GM23338 (cell line): ENCODE results near the gene MAST4. TPM values are rescaled to one million over a fixed set of nuclear protein-coding genes. Genes with fewer than 3 reads are reported as not detected.

Source experiments
- ATAC-seq: fragments of 200-7000 bp; cut with Tn5 transposase; 3 replicates; pipeline ENCODE4 v1.9.1; 2020
- DNase-seq: peaks from one replicate; pipeline ENCODE4 v3.0.0-alpha.2; 2015; ENCODE audit warnings: low spot score
- H2AFZ ChIP-seq: fragments of 200-600 bp; sonication (generic); 2 replicates; pipeline ENCODE4 v1.8.0; 2016; ENCODE audit warnings: antibody characterized with exemption, mild to moderate bottlenecking, moderate library complexity
- H3F3A ChIP-seq: fragments of 200-600 bp; sonication (generic); replicated peaks from 2 replicates; pipeline ENCODE4 v1.8.0; 2017; ENCODE audit warnings: antibody characterized with exemption, mixed run types, low read depth
- H3K27ac ChIP-seq: fragments of 200-600 bp; sonication (generic); 2 replicates; pipeline ENCODE4 v1.6.1; 2016; ENCODE audit warnings: low read depth
- H3K27me3 ChIP-seq: fragments of 200-600 bp; sonication (generic); 2 replicates; pipeline ENCODE4 v1.8.0; 2016; ENCODE audit warnings: mild to moderate bottlenecking, mixed run types, moderate library complexity; ENCODE audit not compliant: insufficient read depth
- H3K36me3 ChIP-seq: fragments of 200-600 bp; sonication (generic); 2 replicates; pipeline ENCODE4 v1.8.0; 2016; ENCODE audit warnings: mild to moderate bottlenecking; ENCODE audit not compliant: insufficient read depth
- H3K4me1 ChIP-seq: fragments of 200-600 bp; sonication (generic); 2 replicates; pipeline ENCODE4 v1.8.0; 2016; ENCODE audit warnings: mild to moderate bottlenecking, moderate library complexity; ENCODE audit not compliant: insufficient read depth
- H3K4me2 ChIP-seq: fragments of 200-600 bp; sonication (generic); 2 replicates; pipeline ENCODE4 v1.7.1; 2017; ENCODE audit warnings: mixed run types
- H3K4me3 ChIP-seq: fragments of 200-600 bp; sonication (generic); 2 replicates; pipeline ENCODE4 v1.6.1; 2016; ENCODE audit warnings: mixed run types
- H3K79me2 ChIP-seq: fragments of 200-600 bp; sonication (generic); replicated peaks from 2 replicates; pipeline ENCODE4 v1.8.0; 2017; ENCODE audit warnings: mild to moderate bottlenecking; ENCODE audit not compliant: insufficient read depth
- H3K9me2 ChIP-seq: fragments of 200-600 bp; sonication (generic); 2 replicates; pipeline ENCODE4 v1.8.0; 2017; ENCODE audit not compliant: insufficient read depth
- H4K20me1 ChIP-seq: fragments of 200-600 bp; sonication (generic); replicated peaks from 2 replicates; pipeline ENCODE4 v1.8.0; 2017; ENCODE audit warnings: mild to moderate bottlenecking; ENCODE audit not compliant: insufficient read depth
- H3K27ac Mint-ChIP-seq: 2 replicates; pipeline ENCODE4 v1.8.0; 2020; ENCODE audit warnings: inconsistent platforms, mild to moderate bottlenecking, moderate library complexity, mixed read lengths
- H3K27me3 Mint-ChIP-seq: 3 replicates; pipeline ENCODE4 v1.8.0; 2022; ENCODE audit warnings: low read depth, mild to moderate bottlenecking, moderate library complexity, mixed read lengths, inconsistent platforms; ENCODE audit not compliant: insufficient read depth, poor library complexity
- H3K36me3 Mint-ChIP-seq: 3 replicates; pipeline ENCODE4 v1.8.0; 2021; ENCODE audit warnings: low read depth, mild to moderate bottlenecking, inconsistent platforms, moderate library complexity, mixed read lengths
- H3K4me1 Mint-ChIP-seq: 3 replicates; pipeline ENCODE4 v1.8.0; 2020; ENCODE audit warnings: mild to moderate bottlenecking, inconsistent platforms, mixed read lengths
- H3K4me3 Mint-ChIP-seq: 3 replicates; pipeline ENCODE4 v1.8.0; 2021; ENCODE audit warnings: moderate library complexity, mild to moderate bottlenecking, inconsistent platforms, mixed read lengths
- H3K9me3 Mint-ChIP-seq: 3 replicates; pipeline ENCODE4 v1.8.0; 2020; ENCODE audit warnings: moderate library complexity, mild to moderate bottlenecking, inconsistent platforms, mixed read lengths
- CREB1 ChIP-seq: fragments of 250-450 bp; sonication (Bioruptor Pico); IDR thresholded peaks from 2 replicates; pipeline ENCODE4 v1.5.0; 2020; ENCODE audit warnings: low read depth, mild to moderate bottlenecking, moderate library complexity
- EZH2 ChIP-seq: fragments of 200-600 bp; sonication (generic); IDR thresholded peaks from one replicate; pipeline ENCODE4 v1.8.0; 2017; ENCODE audit warnings: antibody characterized with exemption, mild to moderate bottlenecking, low read depth; ENCODE audit not compliant: unreplicated experiment
- EZH2phosphoT487 ChIP-seq: fragments of 200-600 bp; sonication (generic); IDR thresholded peaks from one replicate; pipeline ENCODE4 v1.8.1; 2018; ENCODE audit warnings: antibody characterized with exemption; ENCODE audit not compliant: unreplicated experiment
- JUNB ChIP-seq: IDR thresholded peaks from one replicate; pipeline ENCODE4 v1.6.1; 2016; ENCODE audit warnings: antibody characterized with exemption; ENCODE audit not compliant: unreplicated experiment
- POLR2AphosphoS5 ChIP-seq: IDR thresholded peaks from 2 replicates; pipeline ENCODE4 v1.6.1; 2016; ENCODE audit warnings: antibody characterized with exemption, low read depth
- STAT1 ChIP-seq: IDR thresholded peaks from one replicate; pipeline ENCODE4 v1.6.1; 2016; ENCODE audit warnings: antibody characterized with exemption; ENCODE audit not compliant: unreplicated experiment
- ZNF114 ChIP-seq: fragments of 250-450 bp; sonication (Bioruptor Pico); IDR thresholded peaks from 2 replicates; pipeline ENCODE4 v1.5.0; 2020; ENCODE audit warnings: mild to moderate bottlenecking, moderate library complexity
- ZNF331 ChIP-seq: fragments of 250-450 bp; sonication (Bioruptor Pico); IDR thresholded peaks from 2 replicates; pipeline ENCODE4 v1.5.0; 2020; ENCODE audit warnings: low read depth, mild to moderate bottlenecking, moderate library complexity
- polyA plus RNA-seq: library from polyadenylated mRNA; unstranded; fragments of >200 nt; fragmentation: Nextera tagmentation; extraction: Ambion mirVana; gene quantifications from 2 replicates; pipeline ENCODE4 v1.2.1, GENCODE V29; 2016
- total RNA-seq: library from RNA; depleted of rRNA; stranded (reverse); fragments of >200 nt; shearing (Covaris generic); gene quantifications from 2 replicates; pipeline ENCODE4 v1.2.3, GENCODE V29; 2014
- TF ChIP-seq, protein P1 (sequence below): fragments of 250-450 bp; sonication (Bioruptor Pico); IDR thresholded peaks from 2 replicates; pipeline ENCODE4 v1.5.0; 2020; ENCODE audit warnings: mild to moderate bottlenecking, moderate library complexity
- TF ChIP-seq, protein P2 (sequence below), 2 experiments: fragments of 200-600 bp in 1 of 2; sonication (generic) in 1 of 2; conservative IDR thresholded peaks; 2 replicates each; pipeline versions ENCODE4 v1.5.1 to v1.6.1; 2016 to 2017; ENCODE audit warnings: antibody characterized with exemption in 2 of 2, low read depth in 2 of 2, mild to moderate bottlenecking in 2 of 2, moderate library complexity in 1 of 2
- TF ChIP-seq, protein P3 (sequence below): IDR thresholded peaks from one replicate; pipeline ENCODE4 v1.6.1; 2018; ENCODE audit warnings: antibody characterized with exemption; ENCODE audit not compliant: unreplicated experiment

The MAST4 gene
- total and polyA plus RNA-seq, 2 experiments from 2014 or later, result 3.6 to 8.5 TPM

DNA sequence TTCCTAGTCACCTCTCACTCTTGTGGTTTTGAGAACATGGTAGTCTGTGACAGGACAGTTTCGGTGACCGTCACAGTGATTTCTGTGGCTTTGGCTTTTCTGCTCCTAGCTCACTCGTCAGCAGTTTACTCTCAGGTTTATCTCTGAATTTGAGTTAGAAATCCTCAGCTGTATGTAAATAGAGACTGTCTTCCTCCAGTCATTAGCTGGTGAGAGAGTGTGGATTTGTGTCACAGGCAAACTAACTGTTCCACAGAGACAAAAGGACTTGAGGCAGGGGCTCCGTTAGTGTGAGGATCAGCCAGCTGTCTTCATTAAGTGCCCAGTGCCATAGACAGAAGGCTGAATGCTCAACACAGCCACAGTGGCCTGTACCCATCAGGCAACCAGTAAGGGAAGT is 469.0 kb downstream of the MAST4 start:
- H2AFZ ChIP-seq, result no peak overlapping the region
- H3K79me2 ChIP-seq, result no peaks in the 10 kb centered on the region
- H3K27ac Mint-ChIP-seq, result no peak overlapping the region
- H3K4me1 ChIP-seq, result peaks cover 10% of the 10 kb centered on the region
- H3K36me3 ChIP-seq, result no peaks in the 10 kb centered on the region
- H4K20me1 ChIP-seq, result no peaks in the 10 kb centered on the region
- H3F3A ChIP-seq, result no peaks in the 10 kb centered on the region
- no peak overlapping the region for H3K4me3 ChIP-seq
- H3K4me1 Mint-ChIP-seq, result peaks cover 26% of the 10 kb centered on the region
- H3K4me2 ChIP-seq, result no peak overlapping the region
- no peaks in the 10 kb centered on the region for H3K9me3 Mint-ChIP-seq
- H3K27me3 Mint-ChIP-seq, result peaks cover 6% of the 10 kb centered on the region
- no peak for DNase-seq
- H3K4me3 Mint-ChIP-seq, result no peak overlapping the region
- H3K27ac ChIP-seq, result no peak overlapping the region
- H3K36me3 Mint-ChIP-seq, result no peaks in the 10 kb centered on the region
- no peaks in the 10 kb centered on the region for H3K27me3 ChIP-seq
- H3K9me2 ChIP-seq, result peaks cover 11% of the 10 kb centered on the region
- TF ChIP-seq CREB1 (no peak), ZNF331 (no peak), EZH2 (no peak), EZH2phosphoT487 (no peak), JUNB (no peak), ZNF114 (no peak), STAT1 (no peak), POLR2AphosphoS5 (no peak)
- TF ChIP-seq, protein P1, sequence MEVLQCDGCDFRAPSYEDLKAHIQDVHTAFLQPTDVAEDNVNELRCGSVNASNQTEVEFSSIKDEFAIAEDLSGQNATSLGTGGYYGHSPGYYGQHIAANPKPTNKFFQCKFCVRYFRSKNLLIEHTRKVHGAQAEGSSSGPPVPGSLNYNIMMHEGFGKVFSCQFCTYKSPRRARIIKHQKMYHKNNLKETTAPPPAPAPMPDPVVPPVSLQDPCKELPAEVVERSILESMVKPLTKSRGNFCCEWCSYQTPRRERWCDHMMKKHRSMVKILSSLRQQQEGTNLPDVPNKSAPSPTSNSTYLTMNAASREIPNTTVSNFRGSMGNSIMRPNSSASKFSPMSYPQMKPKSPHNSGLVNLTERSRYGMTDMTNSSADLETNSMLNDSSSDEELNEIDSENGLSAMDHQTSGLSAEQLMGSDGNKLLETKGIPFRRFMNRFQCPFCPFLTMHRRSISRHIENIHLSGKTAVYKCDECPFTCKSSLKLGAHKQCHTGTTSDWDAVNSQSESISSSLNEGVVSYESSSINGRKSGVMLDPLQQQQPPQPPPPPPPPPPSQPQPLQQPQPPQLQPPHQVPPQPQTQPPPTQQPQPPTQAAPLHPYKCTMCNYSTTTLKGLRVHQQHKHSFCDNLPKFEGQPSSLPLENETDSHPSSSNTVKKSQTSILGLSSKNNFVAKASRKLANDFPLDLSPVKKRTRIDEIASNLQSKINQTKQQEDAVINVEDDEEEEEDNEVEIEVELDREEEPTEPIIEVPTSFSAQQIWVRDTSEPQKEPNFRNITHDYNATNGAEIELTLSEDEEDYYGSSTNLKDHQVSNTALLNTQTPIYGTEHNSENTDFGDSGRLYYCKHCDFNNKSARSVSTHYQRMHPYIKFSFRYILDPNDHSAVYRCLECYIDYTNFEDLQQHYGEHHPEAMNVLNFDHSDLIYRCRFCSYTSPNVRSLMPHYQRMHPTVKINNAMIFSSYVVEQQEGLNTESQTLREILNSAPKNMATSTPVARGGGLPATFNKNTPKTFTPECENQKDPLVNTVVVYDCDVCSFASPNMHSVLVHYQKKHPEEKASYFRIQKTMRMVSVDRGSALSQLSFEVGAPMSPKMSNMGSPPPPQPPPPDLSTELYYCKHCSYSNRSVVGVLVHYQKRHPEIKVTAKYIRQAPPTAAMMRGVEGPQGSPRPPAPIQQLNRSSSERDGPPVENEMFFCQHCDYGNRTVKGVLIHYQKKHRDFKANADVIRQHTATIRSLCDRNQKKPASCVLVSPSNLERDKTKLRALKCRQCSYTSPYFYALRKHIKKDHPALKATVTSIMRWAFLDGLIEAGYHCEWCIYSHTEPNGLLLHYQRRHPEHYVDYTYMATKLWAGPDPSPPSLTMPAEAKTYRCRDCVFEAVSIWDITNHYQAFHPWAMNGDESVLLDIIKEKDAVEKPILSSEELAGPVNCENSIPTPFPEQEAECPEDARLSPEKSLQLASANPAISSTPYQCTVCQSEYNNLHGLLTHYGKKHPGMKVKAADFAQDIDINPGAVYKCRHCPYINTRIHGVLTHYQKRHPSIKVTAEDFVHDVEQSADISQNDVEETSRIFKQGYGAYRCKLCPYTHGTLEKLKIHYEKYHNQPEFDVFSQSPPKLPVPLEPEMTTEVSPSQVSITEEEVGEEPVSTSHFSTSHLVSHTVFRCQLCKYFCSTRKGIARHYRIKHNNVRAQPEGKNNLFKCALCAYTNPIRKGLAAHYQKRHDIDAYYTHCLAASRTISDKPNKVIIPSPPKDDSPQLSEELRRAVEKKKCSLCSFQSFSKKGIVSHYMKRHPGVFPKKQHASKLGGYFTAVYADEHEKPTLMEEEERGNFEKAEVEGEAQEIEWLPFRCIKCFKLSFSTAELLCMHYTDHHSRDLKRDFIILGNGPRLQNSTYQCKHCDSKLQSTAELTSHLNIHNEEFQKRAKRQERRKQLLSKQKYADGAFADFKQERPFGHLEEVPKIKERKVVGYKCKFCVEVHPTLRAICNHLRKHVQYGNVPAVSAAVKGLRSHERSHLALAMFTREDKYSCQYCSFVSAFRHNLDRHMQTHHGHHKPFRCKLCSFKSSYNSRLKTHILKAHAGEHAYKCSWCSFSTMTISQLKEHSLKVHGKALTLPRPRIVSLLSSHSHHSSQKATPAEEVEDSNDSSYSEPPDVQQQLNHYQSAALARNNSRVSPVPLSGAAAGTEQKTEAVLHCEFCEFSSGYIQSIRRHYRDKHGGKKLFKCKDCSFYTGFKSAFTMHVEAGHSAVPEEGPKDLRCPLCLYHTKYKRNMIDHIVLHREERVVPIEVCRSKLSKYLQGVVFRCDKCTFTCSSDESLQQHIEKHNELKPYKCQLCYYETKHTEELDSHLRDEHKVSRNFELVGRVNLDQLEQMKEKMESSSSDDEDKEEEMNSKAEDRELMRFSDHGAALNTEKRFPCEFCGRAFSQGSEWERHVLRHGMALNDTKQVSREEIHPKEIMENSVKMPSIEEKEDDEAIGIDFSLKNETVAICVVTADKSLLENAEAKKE, result no peak
- TF ChIP-seq, protein P2, sequence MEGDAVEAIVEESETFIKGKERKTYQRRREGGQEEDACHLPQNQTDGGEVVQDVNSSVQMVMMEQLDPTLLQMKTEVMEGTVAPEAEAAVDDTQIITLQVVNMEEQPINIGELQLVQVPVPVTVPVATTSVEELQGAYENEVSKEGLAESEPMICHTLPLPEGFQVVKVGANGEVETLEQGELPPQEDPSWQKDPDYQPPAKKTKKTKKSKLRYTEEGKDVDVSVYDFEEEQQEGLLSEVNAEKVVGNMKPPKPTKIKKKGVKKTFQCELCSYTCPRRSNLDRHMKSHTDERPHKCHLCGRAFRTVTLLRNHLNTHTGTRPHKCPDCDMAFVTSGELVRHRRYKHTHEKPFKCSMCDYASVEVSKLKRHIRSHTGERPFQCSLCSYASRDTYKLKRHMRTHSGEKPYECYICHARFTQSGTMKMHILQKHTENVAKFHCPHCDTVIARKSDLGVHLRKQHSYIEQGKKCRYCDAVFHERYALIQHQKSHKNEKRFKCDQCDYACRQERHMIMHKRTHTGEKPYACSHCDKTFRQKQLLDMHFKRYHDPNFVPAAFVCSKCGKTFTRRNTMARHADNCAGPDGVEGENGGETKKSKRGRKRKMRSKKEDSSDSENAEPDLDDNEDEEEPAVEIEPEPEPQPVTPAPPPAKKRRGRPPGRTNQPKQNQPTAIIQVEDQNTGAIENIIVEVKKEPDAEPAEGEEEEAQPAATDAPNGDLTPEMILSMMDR (conservative IDR thresholded peaks at IDR 0.05; ENCODE audit: low read depth in 2 of 2), result no peak
- TF ChIP-seq, protein P3, sequence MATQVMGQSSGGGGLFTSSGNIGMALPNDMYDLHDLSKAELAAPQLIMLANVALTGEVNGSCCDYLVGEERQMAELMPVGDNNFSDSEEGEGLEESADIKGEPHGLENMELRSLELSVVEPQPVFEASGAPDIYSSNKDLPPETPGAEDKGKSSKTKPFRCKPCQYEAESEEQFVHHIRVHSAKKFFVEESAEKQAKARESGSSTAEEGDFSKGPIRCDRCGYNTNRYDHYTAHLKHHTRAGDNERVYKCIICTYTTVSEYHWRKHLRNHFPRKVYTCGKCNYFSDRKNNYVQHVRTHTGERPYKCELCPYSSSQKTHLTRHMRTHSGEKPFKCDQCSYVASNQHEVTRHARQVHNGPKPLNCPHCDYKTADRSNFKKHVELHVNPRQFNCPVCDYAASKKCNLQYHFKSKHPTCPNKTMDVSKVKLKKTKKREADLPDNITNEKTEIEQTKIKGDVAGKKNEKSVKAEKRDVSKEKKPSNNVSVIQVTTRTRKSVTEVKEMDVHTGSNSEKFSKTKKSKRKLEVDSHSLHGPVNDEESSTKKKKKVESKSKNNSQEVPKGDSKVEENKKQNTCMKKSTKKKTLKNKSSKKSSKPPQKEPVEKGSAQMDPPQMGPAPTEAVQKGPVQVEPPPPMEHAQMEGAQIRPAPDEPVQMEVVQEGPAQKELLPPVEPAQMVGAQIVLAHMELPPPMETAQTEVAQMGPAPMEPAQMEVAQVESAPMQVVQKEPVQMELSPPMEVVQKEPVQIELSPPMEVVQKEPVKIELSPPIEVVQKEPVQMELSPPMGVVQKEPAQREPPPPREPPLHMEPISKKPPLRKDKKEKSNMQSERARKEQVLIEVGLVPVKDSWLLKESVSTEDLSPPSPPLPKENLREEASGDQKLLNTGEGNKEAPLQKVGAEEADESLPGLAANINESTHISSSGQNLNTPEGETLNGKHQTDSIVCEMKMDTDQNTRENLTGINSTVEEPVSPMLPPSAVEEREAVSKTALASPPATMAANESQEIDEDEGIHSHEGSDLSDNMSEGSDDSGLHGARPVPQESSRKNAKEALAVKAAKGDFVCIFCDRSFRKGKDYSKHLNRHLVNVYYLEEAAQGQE, result no peak
- no peak for ATAC-seq
